Measurements from ENCODE around the gene SLC35A5.

DNA sequence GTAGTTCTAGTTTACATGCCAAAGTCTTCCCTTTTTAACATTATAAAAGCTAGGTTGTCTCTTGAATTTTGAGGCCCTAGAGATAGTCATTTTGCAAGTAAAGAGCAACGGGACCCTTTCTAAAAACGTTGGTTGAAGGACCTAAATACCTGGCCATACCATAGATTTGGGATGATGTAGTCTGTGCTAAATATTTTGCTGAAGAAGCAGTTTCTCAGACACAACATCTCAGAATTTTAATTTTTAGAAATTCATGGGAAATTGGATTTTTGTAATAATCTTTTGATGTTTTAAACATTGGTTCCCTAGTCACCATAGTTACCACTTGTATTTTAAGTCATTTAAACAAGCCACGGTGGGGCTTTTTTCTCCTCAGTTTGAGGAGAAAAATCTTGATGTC, 21.3 kb downstream of the SLC35A5 start:
- TF ChIP-seq, protein P1, sequence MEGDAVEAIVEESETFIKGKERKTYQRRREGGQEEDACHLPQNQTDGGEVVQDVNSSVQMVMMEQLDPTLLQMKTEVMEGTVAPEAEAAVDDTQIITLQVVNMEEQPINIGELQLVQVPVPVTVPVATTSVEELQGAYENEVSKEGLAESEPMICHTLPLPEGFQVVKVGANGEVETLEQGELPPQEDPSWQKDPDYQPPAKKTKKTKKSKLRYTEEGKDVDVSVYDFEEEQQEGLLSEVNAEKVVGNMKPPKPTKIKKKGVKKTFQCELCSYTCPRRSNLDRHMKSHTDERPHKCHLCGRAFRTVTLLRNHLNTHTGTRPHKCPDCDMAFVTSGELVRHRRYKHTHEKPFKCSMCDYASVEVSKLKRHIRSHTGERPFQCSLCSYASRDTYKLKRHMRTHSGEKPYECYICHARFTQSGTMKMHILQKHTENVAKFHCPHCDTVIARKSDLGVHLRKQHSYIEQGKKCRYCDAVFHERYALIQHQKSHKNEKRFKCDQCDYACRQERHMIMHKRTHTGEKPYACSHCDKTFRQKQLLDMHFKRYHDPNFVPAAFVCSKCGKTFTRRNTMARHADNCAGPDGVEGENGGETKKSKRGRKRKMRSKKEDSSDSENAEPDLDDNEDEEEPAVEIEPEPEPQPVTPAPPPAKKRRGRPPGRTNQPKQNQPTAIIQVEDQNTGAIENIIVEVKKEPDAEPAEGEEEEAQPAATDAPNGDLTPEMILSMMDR (conservative IDR thresholded peaks at IDR 0.05 in 1 of 2, IDR thresholded peaks at IDR 0.05 in 1 of 2; ENCODE audit: low read depth in 1 of 2, low read length in 2 of 2), result no peak
- TF ChIP-seq EZH2 (IDR thresholded peaks at IDR 0.05; ENCODE audit: low read length, missing control alignments), result no peak

Data from fibroblast of lung (primary cell).